A549 (cell line): ENCODE measurements around the gene EVPL.

Experiments
- HDAC2 ChIP-seq: fragments of 200-600 bp; sonication (generic); IDR thresholded peaks from 2 replicates; pipeline ENCODE4 v1.6.1; 2016
- PBX3 ChIP-seq: IDR thresholded peaks from 2 replicates; pipeline ENCODE4 v1.6.1; 2012
- TF ChIP-seq, protein P1 (sequence below): fragments of 150-350 bp; IDR thresholded peaks from 2 replicates; pipeline ENCODE4 v1.6.1; 2014; ENCODE audit warnings: low read depth, mild to moderate bottlenecking, low read length
- TF ChIP-seq, protein P2 (sequence below): fragments of 450-650 bp; IDR thresholded peaks from 2 replicates; pipeline ENCODE4 v1.6.1; 2014; ENCODE audit warnings: antibody characterized with exemption
- TF ChIP-seq, protein P3 (sequence below): fragments of 200-600 bp; sonication (generic); IDR thresholded peaks from 2 replicates; pipeline ENCODE4 v1.6.1; 2016; ENCODE audit warnings: antibody characterized with exemption, mild to moderate bottlenecking, moderate library complexity
- TF ChIP-seq, protein P4 (sequence below): fragments of >200 bp; sonication (Bioruptor Twin); formaldehyde crosslinking; IDR thresholded peaks from 3 replicates; pipeline ENCODE4 v1.5.1; 2016

- TF ChIP-seq HDAC2: no peak
- TF ChIP-seq, protein P1, sequence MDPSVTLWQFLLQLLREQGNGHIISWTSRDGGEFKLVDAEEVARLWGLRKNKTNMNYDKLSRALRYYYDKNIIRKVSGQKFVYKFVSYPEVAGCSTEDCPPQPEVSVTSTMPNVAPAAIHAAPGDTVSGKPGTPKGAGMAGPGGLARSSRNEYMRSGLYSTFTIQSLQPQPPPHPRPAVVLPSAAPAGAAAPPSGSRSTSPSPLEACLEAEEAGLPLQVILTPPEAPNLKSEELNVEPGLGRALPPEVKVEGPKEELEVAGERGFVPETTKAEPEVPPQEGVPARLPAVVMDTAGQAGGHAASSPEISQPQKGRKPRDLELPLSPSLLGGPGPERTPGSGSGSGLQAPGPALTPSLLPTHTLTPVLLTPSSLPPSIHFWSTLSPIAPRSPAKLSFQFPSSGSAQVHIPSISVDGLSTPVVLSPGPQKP: no peak
- no peak for TF ChIP-seq PBX3
- TF ChIP-seq, protein P2, sequence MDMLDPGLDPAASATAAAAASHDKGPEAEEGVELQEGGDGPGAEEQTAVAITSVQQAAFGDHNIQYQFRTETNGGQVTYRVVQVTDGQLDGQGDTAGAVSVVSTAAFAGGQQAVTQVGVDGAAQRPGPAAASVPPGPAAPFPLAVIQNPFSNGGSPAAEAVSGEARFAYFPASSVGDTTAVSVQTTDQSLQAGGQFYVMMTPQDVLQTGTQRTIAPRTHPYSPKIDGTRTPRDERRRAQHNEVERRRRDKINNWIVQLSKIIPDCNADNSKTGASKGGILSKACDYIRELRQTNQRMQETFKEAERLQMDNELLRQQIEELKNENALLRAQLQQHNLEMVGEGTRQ: no peak
- TF ChIP-seq, protein P3, sequence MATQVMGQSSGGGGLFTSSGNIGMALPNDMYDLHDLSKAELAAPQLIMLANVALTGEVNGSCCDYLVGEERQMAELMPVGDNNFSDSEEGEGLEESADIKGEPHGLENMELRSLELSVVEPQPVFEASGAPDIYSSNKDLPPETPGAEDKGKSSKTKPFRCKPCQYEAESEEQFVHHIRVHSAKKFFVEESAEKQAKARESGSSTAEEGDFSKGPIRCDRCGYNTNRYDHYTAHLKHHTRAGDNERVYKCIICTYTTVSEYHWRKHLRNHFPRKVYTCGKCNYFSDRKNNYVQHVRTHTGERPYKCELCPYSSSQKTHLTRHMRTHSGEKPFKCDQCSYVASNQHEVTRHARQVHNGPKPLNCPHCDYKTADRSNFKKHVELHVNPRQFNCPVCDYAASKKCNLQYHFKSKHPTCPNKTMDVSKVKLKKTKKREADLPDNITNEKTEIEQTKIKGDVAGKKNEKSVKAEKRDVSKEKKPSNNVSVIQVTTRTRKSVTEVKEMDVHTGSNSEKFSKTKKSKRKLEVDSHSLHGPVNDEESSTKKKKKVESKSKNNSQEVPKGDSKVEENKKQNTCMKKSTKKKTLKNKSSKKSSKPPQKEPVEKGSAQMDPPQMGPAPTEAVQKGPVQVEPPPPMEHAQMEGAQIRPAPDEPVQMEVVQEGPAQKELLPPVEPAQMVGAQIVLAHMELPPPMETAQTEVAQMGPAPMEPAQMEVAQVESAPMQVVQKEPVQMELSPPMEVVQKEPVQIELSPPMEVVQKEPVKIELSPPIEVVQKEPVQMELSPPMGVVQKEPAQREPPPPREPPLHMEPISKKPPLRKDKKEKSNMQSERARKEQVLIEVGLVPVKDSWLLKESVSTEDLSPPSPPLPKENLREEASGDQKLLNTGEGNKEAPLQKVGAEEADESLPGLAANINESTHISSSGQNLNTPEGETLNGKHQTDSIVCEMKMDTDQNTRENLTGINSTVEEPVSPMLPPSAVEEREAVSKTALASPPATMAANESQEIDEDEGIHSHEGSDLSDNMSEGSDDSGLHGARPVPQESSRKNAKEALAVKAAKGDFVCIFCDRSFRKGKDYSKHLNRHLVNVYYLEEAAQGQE: no peak
- TF ChIP-seq, protein P4, sequence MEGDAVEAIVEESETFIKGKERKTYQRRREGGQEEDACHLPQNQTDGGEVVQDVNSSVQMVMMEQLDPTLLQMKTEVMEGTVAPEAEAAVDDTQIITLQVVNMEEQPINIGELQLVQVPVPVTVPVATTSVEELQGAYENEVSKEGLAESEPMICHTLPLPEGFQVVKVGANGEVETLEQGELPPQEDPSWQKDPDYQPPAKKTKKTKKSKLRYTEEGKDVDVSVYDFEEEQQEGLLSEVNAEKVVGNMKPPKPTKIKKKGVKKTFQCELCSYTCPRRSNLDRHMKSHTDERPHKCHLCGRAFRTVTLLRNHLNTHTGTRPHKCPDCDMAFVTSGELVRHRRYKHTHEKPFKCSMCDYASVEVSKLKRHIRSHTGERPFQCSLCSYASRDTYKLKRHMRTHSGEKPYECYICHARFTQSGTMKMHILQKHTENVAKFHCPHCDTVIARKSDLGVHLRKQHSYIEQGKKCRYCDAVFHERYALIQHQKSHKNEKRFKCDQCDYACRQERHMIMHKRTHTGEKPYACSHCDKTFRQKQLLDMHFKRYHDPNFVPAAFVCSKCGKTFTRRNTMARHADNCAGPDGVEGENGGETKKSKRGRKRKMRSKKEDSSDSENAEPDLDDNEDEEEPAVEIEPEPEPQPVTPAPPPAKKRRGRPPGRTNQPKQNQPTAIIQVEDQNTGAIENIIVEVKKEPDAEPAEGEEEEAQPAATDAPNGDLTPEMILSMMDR: no peak
Observed at GRCh38 chr17:76009447-76009846, 17.7 kb downstream of the EVPL start.
